Type B pancreatic cell (in vitro differentiated cells): ENCODE data around the gene FREM1. TPM values are rescaled to one million over a fixed set of nuclear protein-coding genes. Genes with fewer than 3 reads are reported as not detected.
"Not testable (repeated sequence)": the region's sequence is repeated elsewhere in the genome, so short reads cannot be mapped to it uniquely, and the experiment has no call there.

Source experiments
- DNase-seq: peaks from one replicate; pipeline ENCODE4 v3.0.0; 2021; ENCODE audit warnings: mixed read lengths; ENCODE audit not compliant: unreplicated experiment; ENCODE audit errors: extremely low spot score
- H3K27ac Mint-ChIP-seq: 2 replicates; pipeline ENCODE4 v1.8.0; 2021; ENCODE audit warnings: mild to moderate bottlenecking, mixed read lengths
- H3K27me3 Mint-ChIP-seq: 2 replicates; pipeline ENCODE4 v1.8.0; 2021; ENCODE audit warnings: mixed read lengths
- H3K36me3 Mint-ChIP-seq: 2 replicates; pipeline ENCODE4 v1.8.0; 2021; ENCODE audit warnings: mixed read lengths
- H3K4me1 Mint-ChIP-seq: one replicate; pipeline ENCODE4 v1.8.0; 2021; ENCODE audit warnings: mixed read lengths; ENCODE audit not compliant: unreplicated experiment
- H3K4me3 Mint-ChIP-seq: 2 replicates; pipeline ENCODE4 v1.8.0; 2021; ENCODE audit warnings: mild to moderate bottlenecking, mixed read lengths
- H3K9me3 Mint-ChIP-seq: 2 replicates; pipeline ENCODE4 v1.8.0; 2021; ENCODE audit warnings: mixed read lengths
- total RNA-seq: library from RNA; stranded (reverse); gene quantifications from 2 replicates; pipeline ENCODE4 v1.2.1, GENCODE V29; 2021; ENCODE audit warnings: low replicate concordance
- TF ChIP-seq, protein P1 (sequence below): fragments of 200-600 bp; sonication (generic); conservative IDR thresholded peaks from 2 replicates; pipeline ENCODE4 v1.5.0; 2021; ENCODE audit warnings: antibody characterized with exemption, mild to moderate bottlenecking

FREM1 gene
- total RNA-seq, 1 donor from 2014 or later = 50.8 TPM

GRCh38 chr9:14923701-14924100, 13.5 kb upstream of the FREM1 start:
- Mint-ChIP-seq H3K9me3 (no peaks in the 10 kb centered on the region), H3K27ac (no peak overlapping the region), H3K27me3 (peaks cover 3% of the 10 kb centered on the region), H3K4me1 (peaks cover 32% of the 10 kb centered on the region), H3K36me3 (peaks cover 2% of the 10 kb centered on the region), H3K4me3 (no peak overlapping the region)
- TF ChIP-seq, protein P1, sequence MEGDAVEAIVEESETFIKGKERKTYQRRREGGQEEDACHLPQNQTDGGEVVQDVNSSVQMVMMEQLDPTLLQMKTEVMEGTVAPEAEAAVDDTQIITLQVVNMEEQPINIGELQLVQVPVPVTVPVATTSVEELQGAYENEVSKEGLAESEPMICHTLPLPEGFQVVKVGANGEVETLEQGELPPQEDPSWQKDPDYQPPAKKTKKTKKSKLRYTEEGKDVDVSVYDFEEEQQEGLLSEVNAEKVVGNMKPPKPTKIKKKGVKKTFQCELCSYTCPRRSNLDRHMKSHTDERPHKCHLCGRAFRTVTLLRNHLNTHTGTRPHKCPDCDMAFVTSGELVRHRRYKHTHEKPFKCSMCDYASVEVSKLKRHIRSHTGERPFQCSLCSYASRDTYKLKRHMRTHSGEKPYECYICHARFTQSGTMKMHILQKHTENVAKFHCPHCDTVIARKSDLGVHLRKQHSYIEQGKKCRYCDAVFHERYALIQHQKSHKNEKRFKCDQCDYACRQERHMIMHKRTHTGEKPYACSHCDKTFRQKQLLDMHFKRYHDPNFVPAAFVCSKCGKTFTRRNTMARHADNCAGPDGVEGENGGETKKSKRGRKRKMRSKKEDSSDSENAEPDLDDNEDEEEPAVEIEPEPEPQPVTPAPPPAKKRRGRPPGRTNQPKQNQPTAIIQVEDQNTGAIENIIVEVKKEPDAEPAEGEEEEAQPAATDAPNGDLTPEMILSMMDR = no peak
- no peak for DNase-seq

GRCh38 chr9:14920805-14921204, 10.6 kb upstream of the FREM1 start:
- H3K4me3 Mint-ChIP-seq, H3K27ac Mint-ChIP-seq, H3K27me3 Mint-ChIP-seq, H3K9me3 Mint-ChIP-seq, H3K36me3 Mint-ChIP-seq, DNase-seq: not testable (repeated sequence)
- peaks cover 10% of the 10 kb centered on the region for H3K4me1 Mint-ChIP-seq

GRCh38 chr9:14913366-14913765, 3.1 kb upstream of the FREM1 start:
- no peak for DNase-seq
- H3K4me1 Mint-ChIP-seq = peaks cover 10% of the 10 kb centered on the region
- H3K4me3 Mint-ChIP-seq = no peak overlapping the region
- no peak overlapping the region for H3K27ac Mint-ChIP-seq
- peaks cover 7% of the 10 kb centered on the region for H3K27me3 Mint-ChIP-seq
- TF ChIP-seq, protein P1 = no peak
- no peaks in the 10 kb centered on the region for H3K9me3 Mint-ChIP-seq
- H3K36me3 Mint-ChIP-seq = no peaks in the 10 kb centered on the region

- Mint-ChIP-seq H3K4me3 (no peak overlapping the region), H3K36me3 (no peaks in the 10 kb centered on the region), H3K9me3 (no peaks in the 10 kb centered on the region), H3K27ac (no peak overlapping the region), H3K27me3 (peaks cover 7% of the 10 kb centered on the region), H3K4me1 (peaks cover 10% of the 10 kb centered on the region)
- TF ChIP-seq, protein P1 = no peak
- DNase-seq = no peak
These were observed 2.6 kb upstream of the FREM1 start for GRCh38 chr9:14912859-14913258.

- H3K36me3 Mint-ChIP-seq = no peaks in the 10 kb centered on the region
- no peak for DNase-seq
- no peaks in the 10 kb centered on the region for H3K9me3 Mint-ChIP-seq
- H3K4me1 Mint-ChIP-seq = peaks cover 28% of the 10 kb centered on the region
- TF ChIP-seq, protein P1 = no peak
- peaks cover 7% of the 10 kb centered on the region for H3K27me3 Mint-ChIP-seq
- no peak overlapping the region for H3K27ac Mint-ChIP-seq
- H3K4me3 Mint-ChIP-seq = no peak overlapping the region
These were observed 818 bp upstream of the FREM1 start for GRCh38 chr9:14911046-14911445.

- no peak overlapping the region for H3K4me3 Mint-ChIP-seq
- H3K36me3 Mint-ChIP-seq = peaks cover 4% of the 10 kb centered on the region
- H3K27me3 Mint-ChIP-seq = peaks cover 13% of the 10 kb centered on the region
- DNase-seq = no peak
- H3K9me3 Mint-ChIP-seq = peaks cover 5% of the 10 kb centered on the region
- H3K27ac Mint-ChIP-seq = no peak overlapping the region
- TF ChIP-seq, protein P1 = no peak
- H3K4me1 Mint-ChIP-seq = peaks cover 39% of the 10 kb centered on the region
These were observed 647 bp downstream of the FREM1 start for GRCh38 chr9:14909601-14909960.
